Renal cortex interstitium (tissue), 11 donors: ENCODE measurements around the gene SHOX. TPM values are rescaled to one million over a fixed set of nuclear protein-coding genes. Genes with fewer than 3 reads are reported as not detected.
"Not testable (repeated sequence)": the region's sequence is repeated elsewhere in the genome, so short reads cannot be mapped to it uniquely, and the experiment has no call there.

Experiments used
- DNase-seq, 11 donors: peaks; one replicate each; pipeline ENCODE4 v3.0.0-alpha.2; 2013; ENCODE audit warnings: low read depth in 9 of 11, low spot score in 4 of 11; ENCODE audit errors: extremely low read depth in 1 of 11
- polyA plus RNA-seq, 3 donors: library from polyadenylated mRNA; unstranded; fragments of 120-200 nt; gene quantifications; one replicate each; pipeline ENCODE4 v1.2.1, GENCODE V29; 2013; ENCODE audit not compliant: insufficient read length in 3 of 3

The SHOX gene
- polyA plus RNA-seq, 3 donors = 0.06 to 0.17 (median 0.13) TPM

DNA sequence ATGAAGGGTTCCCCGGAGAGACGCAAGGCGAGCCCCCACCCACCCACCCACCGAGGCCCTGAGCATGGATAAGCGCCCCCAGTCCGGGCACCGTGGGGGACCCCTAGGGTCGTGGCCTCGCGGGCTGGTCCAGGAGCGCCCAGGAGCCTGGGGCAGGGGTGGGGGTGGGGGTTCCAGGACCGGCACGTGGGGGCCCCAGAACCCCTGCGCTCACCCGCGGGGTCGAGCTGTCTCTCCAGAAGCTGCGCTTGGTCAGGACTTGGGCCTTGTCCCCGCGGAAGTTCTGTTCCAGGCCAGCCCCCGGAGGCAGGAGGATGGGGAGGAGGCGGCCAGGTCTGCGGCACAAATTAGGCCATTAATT is 11.2 kb upstream of the SHOX start:
- no peak for DNase-seq

DNA sequence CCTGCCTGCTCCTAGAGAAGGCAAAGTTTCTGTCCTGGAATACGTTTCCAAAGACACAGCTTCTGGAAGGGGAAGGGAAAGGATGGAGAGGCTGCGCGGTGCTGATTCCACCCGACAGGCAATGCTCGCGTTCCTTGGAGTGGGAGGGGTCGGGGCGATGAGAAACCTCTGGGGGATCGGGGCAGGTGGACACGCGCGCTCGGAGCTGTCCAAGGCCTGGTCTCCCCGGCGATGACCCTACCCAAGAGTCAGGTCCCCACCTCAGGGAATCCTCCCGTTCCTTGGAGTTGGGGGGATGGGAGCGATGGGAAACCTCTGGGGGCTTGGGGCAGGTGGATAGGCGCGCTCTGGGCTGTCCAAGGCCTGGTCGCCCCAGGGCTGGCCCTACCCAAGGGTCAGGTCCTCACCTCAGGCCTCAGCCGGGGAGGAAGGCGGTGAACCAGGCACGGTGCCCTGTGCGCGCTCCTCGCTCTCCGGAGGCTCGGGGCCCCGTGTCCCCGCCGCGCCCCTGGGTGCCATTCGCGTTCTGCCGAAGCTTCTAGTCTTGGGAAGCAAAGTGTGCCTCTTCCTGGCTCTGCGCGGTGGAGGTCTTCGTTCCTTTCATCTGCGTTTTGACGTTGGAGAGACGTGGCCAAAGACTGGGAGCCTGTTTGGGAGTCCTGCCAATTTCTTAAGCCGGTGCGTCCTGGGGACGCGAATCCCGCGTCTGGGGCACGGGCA is 10.6 kb upstream of the SHOX start:
- no peak for DNase-seq

GRCh38 chrX:621705-622503 is 8.7 kb upstream of the SHOX start:
- DNase-seq = no peak

- not testable (repeated sequence) for DNase-seq
Observed at GRCh38 chrX:622802-623201, 7.8 kb upstream of the SHOX start.

- DNase-seq = no peak
Observed at GRCh38 chrX:623268-623598, 7.4 kb upstream of the SHOX start.

DNA sequence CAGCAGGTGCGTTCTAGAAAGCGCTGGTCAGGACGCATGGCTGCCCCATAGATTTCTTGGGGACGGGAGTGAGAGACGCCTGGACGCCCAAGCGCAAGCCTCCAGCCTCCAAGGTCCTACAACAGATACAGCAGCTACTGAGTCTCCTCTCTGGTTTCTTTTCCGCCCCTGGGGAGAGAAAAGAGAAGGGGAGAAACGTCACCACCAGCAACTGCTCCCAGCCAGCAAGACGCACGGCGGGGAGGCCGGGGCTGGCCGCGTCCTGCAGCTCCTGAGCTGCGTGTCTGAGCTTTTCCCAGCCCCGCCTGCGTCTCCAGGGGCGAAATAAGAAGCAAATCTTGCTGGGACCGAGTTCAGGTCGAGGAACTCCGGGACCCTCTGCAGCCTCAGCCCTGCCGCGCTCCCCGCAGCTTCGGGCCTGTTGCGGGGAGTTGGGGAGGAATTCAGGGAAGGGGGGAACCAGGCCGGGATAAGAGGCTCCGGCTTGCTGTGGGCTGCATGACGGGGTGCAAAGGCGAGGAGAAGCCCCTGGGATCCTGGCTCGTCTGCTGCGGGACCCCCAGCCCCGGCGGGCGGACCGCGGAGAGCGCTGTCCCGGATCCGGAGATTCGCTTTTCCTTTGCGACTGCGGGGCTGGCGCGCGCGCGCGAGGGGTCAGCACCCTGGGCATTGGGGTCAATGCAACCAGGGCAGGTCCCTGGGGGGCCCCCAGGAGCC is 6.8 kb upstream of the SHOX start:
- no peak for DNase-seq

DNA sequence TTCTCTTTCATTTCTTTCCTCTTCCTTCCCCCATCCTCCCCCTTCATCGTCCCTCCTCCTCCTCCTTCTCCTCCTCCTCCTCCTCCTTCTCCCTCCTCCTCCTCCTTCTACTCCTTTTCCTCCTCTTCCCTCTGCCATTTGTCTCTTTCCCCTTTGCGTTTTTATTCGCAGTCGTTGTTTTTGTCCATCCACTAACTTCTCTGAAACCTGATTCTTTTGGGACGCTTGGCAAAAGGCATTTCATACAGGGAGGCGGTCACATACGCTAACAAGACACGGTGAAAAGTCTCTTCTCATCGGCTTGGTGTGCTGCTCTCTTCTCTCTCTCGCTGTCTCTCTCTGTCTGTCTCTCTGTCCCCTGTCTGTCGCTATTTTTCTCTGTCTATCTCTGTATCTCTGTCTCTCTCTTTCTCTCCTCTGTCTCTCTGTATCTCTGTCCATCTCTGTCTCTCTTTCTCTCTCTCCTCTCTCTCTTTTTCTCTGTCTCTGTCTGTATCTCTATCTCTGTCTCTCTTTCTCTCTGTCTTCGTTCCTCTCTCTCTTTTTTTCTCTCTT is 5.4 kb upstream of the SHOX start:
- no peak for DNase-seq

GRCh38 chrX:626047-626446 is 4.5 kb upstream of the SHOX start:
- not testable (repeated sequence) for DNase-seq

- DNase-seq = no peak
Observed at GRCh38 chrX:626745-627509, 3.7 kb upstream of the SHOX start.

DNA sequence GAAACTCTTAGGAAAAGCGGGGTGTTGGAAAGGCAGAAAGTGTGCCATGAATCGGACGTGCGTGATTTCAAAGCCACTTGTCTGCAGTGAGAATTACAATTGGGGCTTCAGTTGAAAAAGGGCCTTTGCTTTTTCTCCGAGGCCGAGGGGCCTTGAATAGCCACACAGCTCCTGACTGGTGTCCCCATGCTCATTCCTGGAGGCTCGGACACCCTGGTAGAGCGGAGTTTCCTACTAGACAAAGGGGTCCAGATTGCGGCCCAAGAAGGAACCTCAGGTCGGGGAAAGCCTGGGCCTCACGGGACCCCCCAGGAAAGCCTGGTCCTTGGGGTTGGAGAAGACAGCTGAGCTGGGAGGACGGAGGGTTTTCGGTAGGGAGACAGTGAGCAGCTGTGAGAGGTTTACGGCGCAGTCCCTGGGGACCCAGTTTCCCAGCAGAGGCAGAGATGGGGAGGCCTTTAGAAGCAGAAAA is 3.0 kb upstream of the SHOX start:
- DNase-seq = no peak

DNA sequence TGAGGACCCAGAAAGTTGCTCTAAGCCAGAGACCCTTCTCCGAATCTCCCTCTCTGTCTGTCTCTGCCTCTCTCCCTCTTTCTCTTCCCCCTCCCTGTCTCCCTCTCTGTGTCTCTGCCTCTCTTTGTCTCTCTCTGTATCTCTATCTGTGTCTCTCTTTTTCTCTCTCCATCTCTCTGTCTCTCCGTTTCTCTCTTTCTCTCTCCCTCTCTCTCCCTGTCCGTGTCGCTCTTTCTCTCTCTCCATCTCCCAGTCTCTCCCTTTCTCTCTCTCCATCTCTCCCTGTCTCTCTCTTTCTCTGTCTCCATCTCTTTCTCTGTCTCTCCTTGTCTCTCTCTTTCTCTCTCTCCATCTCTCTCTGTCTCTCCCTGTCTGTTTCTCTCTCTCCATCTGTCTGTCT is 2.6 kb upstream of the SHOX start:
- DNase-seq = no peak

DNA sequence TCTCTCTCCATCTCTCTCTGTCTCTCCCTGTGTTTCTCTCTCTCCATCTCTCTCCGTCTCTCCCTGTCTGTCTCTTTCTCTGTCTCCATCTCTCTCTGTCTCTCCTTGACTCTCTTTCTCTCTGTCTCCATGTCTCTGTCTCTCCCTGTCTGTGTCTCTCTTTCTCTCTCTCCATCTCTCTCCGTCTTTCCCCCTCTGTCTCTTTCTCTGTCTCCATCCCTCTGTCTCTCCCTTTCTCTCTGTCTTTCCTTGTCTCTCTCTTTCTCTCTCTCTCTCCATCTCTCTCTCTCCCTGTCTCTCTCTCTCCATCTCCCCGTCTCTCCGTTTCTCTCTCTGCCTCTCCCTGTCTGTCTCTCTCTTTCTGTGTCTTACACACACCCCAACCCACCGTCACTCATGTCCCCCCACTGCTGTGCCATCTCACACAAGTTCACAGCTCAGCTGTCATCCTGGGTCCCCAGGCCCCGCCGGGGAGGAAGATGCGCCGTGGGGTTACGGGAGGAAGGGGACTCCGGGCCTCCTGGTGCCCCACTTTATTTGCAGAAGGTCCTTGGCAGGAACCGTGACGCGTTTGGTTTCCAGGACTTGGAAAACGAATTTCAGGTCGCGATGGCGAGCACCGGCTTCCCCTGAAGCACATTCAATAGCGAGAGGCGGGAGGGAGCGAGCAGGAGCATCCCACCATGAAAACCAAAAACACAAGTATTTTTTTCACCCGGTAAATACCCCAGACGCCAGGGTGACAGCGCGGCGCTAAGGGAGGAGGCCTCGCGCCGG is 1.2 kb upstream of the SHOX start:
- no peak for DNase-seq

- no peak for DNase-seq
Observed at GRCh38 chrX:630007-630611, 482 bp upstream of the SHOX start.

GRCh38 chrX:631802-632365 is 1.3 kb downstream of the SHOX start:
- no peak for DNase-seq

GRCh38 chrX:632366-633042 is 1.9 kb downstream of the SHOX start:
- DNase-seq = no peak

DNA sequence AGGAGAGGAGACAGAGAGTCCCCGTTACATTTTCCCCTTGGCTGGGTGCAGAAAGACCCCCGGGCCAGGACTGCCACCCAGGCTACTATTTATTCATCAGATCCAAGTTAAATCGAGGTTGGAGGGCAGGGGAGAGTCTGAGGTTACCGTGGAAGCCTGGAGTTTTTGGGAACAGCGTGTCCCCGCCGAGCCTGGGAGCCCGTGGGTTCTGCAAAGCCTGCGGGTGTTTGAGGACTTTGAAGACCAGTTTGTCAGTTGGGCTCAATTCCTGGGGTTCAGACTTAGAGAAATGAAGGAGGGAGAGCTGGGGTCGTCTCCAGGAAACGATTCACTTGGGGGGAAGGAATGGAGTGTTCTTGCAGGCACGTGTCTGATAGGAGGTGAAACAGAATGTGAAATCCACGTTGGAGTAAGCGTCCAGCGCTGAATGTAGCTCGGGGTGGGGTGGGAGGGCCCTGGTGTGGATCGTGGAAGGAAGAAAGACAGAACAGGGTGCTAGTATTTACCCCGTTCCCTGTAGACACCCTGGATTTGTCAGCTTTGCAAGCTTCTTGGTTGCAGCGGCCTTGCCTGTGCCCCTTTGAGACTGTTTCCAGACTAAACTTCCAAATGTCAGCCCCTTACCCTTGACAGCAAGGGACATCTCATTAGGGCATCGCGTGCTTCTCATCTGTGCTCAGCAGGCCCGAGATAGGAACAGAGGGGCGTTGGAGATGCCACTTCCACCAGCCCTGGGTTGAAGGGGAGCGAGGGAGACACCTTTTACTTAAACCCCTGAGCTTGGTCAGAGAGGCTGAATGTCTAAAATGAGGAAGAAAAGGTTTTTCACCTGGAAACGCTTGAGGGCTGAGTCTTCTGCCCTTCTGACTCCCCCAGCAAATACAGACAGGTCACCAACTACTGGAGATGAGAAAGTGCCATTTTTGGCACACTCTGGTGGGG is 2.7 kb downstream of the SHOX start:
- DNase-seq = no peak
